B cell (primary cell): ENCODE results near the gene TMEM158. TPM values are rescaled to one million over a fixed set of nuclear protein-coding genes. Genes with fewer than 3 reads are reported as not detected.

Source experiments
- ATAC-seq: fragments of 200-7000 bp; cut with Tn5 transposase; one replicate; pipeline ENCODE4 v1.10.0; 2021; ENCODE audit warnings: low read depth, mild to moderate bottlenecking, moderate number of reproducible peaks, moderate library complexity
- CTCF ChIA-PET: fragments of 350-600 bp; sonication (Branson Sonifier 250); formaldehyde crosslinking; loops from one replicate; lab custom pipeline; 2021; ENCODE audit warnings: antibody characterized with exemption, inconsistent platforms; lab: Charles Lee
- POLR2A ChIA-PET: fragments of 350-600 bp; sonication (Branson Sonifier 250); formaldehyde crosslinking; loops from one replicate; lab custom pipeline; 2021; ENCODE audit warnings: antibody characterized with exemption; lab: Charles Lee
- DNase-seq: peaks from one replicate; pipeline ENCODE4 v3.0.0; 2013
- H2AFZ ChIP-seq: 2 replicates; pipeline ENCODE4 v1.6.1; 2012; ENCODE audit warnings: mild to moderate bottlenecking, low read depth, low read length; ENCODE audit not compliant: insufficient read depth, poor library complexity, severe bottlenecking
- H3K27ac ChIP-seq, 2 donors: 1 replicate in 1 of 2; 2 replicates in 1 of 2; pipeline ENCODE4 v1.5.1; 2012 to 2013; ENCODE audit warnings: low read length in 2 of 2, mild to moderate bottlenecking in 2 of 2, moderate library complexity in 1 of 2
- H3K27me3 ChIP-seq, 4 experiments: fragments of 200-600 bp in 1 of 4; sonication (generic) in 1 of 4; replicated peaks in 1 of 4; 1 replicate in 2 of 4; 2 replicates in 2 of 4; pipeline versions ENCODE4 v1.6.1 to v1.7.0; 2013 to 2016; ENCODE audit warnings: low read length in 3 of 4, mild to moderate bottlenecking in 2 of 4, mixed read lengths in 1 of 4, moderate library complexity in 1 of 4; ENCODE audit not compliant: insufficient read depth in 4 of 4, control insufficient read depth in 3 of 4; ENCODE audit errors: control extremely low read depth in 1 of 4
- H3K36me3 ChIP-seq, 2 experiments: replicated peaks in 1 of 2; 1 replicate in 1 of 2; 2 replicates in 1 of 2; pipeline versions ENCODE4 v1.6.1 to v1.7.1; 2013; ENCODE audit warnings: low read length in 1 of 2; ENCODE audit not compliant: insufficient read depth in 2 of 2, control insufficient read depth in 1 of 2; ENCODE audit errors: control extremely low read depth in 1 of 2, extremely low read depth in 1 of 2
- H3K4me1 ChIP-seq, 2 donors: fragments of 200-600 bp in 1 of 2; sonication (generic) in 1 of 2; 1 replicate in 1 of 2; 2 replicates in 1 of 2; pipeline versions ENCODE4 v1.5.1 to v1.6.1; 2013 to 2017; ENCODE audit warnings: low read length in 2 of 2; ENCODE audit not compliant: control insufficient read depth in 2 of 2, insufficient read depth in 2 of 2
- H3K4me2 ChIP-seq: replicated peaks from 2 replicates; pipeline ENCODE3; 2012; ENCODE audit warnings: mild to moderate bottlenecking, low read depth, low read length; ENCODE audit not compliant: poor library complexity, severe bottlenecking
- H3K4me3 ChIP-seq, 5 experiments: fragments of 200-600 bp in 1 of 5; sonication (generic) in 1 of 5; 1 replicate in 3 of 5; 2 replicates in 2 of 5; pipeline versions ENCODE4 v1.5.1 to v1.7.0; 2011 to 2016; ENCODE audit warnings: low read length in 4 of 5, mild to moderate bottlenecking in 4 of 5, low read depth in 2 of 5, control low read depth in 1 of 5, moderate library complexity in 1 of 5; ENCODE audit not compliant: insufficient read depth in 1 of 5; ENCODE audit errors: control extremely low read depth in 1 of 5, extremely low read depth in 1 of 5
- H3K79me2 ChIP-seq: fragments of 200-600 bp; sonication (generic); one replicate; pipeline ENCODE4 v1.6.0; 2016; ENCODE audit warnings: low read length; ENCODE audit not compliant: control insufficient read depth, insufficient read depth
- H3K9ac ChIP-seq: fragments of 200-600 bp; sonication (generic); 2 replicates; pipeline ENCODE4 v1.6.1; 2017; ENCODE audit warnings: mild to moderate bottlenecking, low read length, moderate library complexity
- H3K9me3 ChIP-seq, 3 donors: one replicate each; pipeline versions ENCODE4 v1.6.1 to v1.7.1; 2013; ENCODE audit warnings: low read length in 2 of 3; ENCODE audit not compliant: control insufficient read depth in 2 of 3, insufficient read depth in 1 of 3; ENCODE audit errors: control extremely low read depth in 1 of 3
- H4K20me1 ChIP-seq: 2 replicates; pipeline ENCODE4 v1.6.0; 2012; ENCODE audit warnings: mild to moderate bottlenecking, low read length; ENCODE audit not compliant: insufficient read depth, control insufficient read depth, poor library complexity, severe bottlenecking
- H3K27ac Mint-ChIP-seq: one replicate; pipeline ENCODE4 v1.8.0; 2021; ENCODE audit warnings: mixed read lengths
- H3K27me3 Mint-ChIP-seq: one replicate; pipeline ENCODE4 v1.8.0; 2021; ENCODE audit warnings: mixed read lengths
- H3K4me1 Mint-ChIP-seq: one replicate; pipeline ENCODE4 v1.8.0; 2021; ENCODE audit warnings: mixed read lengths
- H3K4me3 Mint-ChIP-seq: one replicate; pipeline ENCODE4 v1.8.0; 2021; ENCODE audit warnings: mixed read lengths
- H3K9me3 Mint-ChIP-seq: one replicate; pipeline ENCODE4 v1.8.0; 2022; ENCODE audit warnings: mixed read lengths; ENCODE audit not compliant: insufficient read depth
- CTCF ChIP-seq: fragments of 200-600 bp; IDR thresholded peaks from one replicate; pipeline ENCODE4 v1.8.0; 2022; ENCODE audit warnings: antibody characterized with exemption, mild to moderate bottlenecking
- EZH2 ChIP-seq: IDR thresholded peaks from 2 replicates; pipeline ENCODE4 v1.6.1; 2012; ENCODE audit warnings: borderline replicate concordance, low read depth, mild to moderate bottlenecking, moderate library complexity, low read length; ENCODE audit not compliant: insufficient read depth, poor library complexity, severe bottlenecking
- WGBS: methylation state at CpG from one replicate; pipeline ENCODE4 v1.1.5; 2013; ENCODE audit warnings: missing lambda C conversion rate; ENCODE audit not compliant: insufficient coverage; 5-methylcytosine and 5-hydroxymethylcytosine counted together
- intact Hi-C: fragments of 100-400 bp; cut with micrococcal nuclease; formaldehyde crosslinking; loops from one replicate; pipeline ENCODE4 v1.10.0; 2022
- polyA plus RNA-seq: library from polyadenylated mRNA; depleted of rRNA; stranded (reverse); fragments of >200 nt; gene quantifications from 2 replicates; pipeline ENCODE4 v1.2.3, GENCODE V29; 2012
- total RNA-seq, 2 donors: library from RNA; stranded (reverse); fragments of 120-200 nt in 1 of 2; gene quantifications; 1 replicate in 1 of 2; 2 replicates in 1 of 2; pipeline versions ENCODE4 v1.2.3 to v1.2.4, GENCODE V29; 2013 to 2022

TMEM158 gene
- total and polyA plus RNA-seq, 2 donors (not counting 1 experiment from before 2014, with no cell fraction given) = not detected

- peaks cover 16% of the 10 kb centered on the region for H3K27me3 Mint-ChIP-seq
- ChIA-PET POLR2A (no interaction called here), CTCF (no interaction called here)
- H3K27ac ChIP-seq = no peak overlapping the region
- H3K27me3 ChIP-seq = peaks cover 0 to 6% (median 0%) of the 10 kb centered on the region in 4 experiments
- no peaks in the 10 kb centered on the region for H3K4me1 Mint-ChIP-seq
- no peak overlapping the region for H3K9ac ChIP-seq
- H3K9me3 Mint-ChIP-seq = no peaks in the 10 kb centered on the region
- TF ChIP-seq CTCF = no peak
- no peak for TF ChIP-seq EZH2
- DNase-seq (no peak), ATAC-seq (no peak)
- H2AFZ ChIP-seq = no peak overlapping the region
- H3K27ac Mint-ChIP-seq = no peak overlapping the region
- no peak overlapping the region for H3K4me3 ChIP-seq
- H3K79me2 ChIP-seq = no peaks in the 10 kb centered on the region
- intact Hi-C loops = no loop called here
- no peak overlapping the region for H3K4me3 Mint-ChIP-seq
- 74% methylated on average over 2 of the region's 3 CpGs for WGBS
- H3K4me1 ChIP-seq = no peaks in the 10 kb centered on the region
- no peaks in the 10 kb centered on the region for H3K9me3 ChIP-seq
- no peak overlapping the region for H3K4me2 ChIP-seq
- no peaks in the 10 kb centered on the region for H3K36me3 ChIP-seq
- no peaks in the 10 kb centered on the region for H4K20me1 ChIP-seq
These were observed 34.1 kb downstream of the TMEM158 start for GRCh38 chr3:45191924-45192417.

GRCh38 chr3:45191424-45191823, 34.7 kb downstream of the TMEM158 start:
- Histone ChIP-seq H3K4me3 (no peak overlapping the region), H3K4me1 (no peaks in the 10 kb centered on the region), H3K4me2 (no peak overlapping the region), H2AFZ (no peak overlapping the region), H3K27me3 (peaks cover 0 to 3% (median 0%) of the 10 kb centered on the region in 4 experiments), H3K36me3 (no peaks in the 10 kb centered on the region), H4K20me1 (no peaks in the 10 kb centered on the region), H3K9me3 (no peaks in the 10 kb centered on the region), H3K27ac (no peak overlapping the region), H3K9ac (no peak overlapping the region), H3K79me2 (no peaks in the 10 kb centered on the region)
- Mint-ChIP-seq H3K27ac (no peak overlapping the region), H3K27me3 (peaks cover 10% of the 10 kb centered on the region), H3K4me3 (no peak overlapping the region), H3K4me1 (no peaks in the 10 kb centered on the region), H3K9me3 (no peaks in the 10 kb centered on the region)
- ATAC-seq (no peak), DNase-seq (no peak)
- TF ChIP-seq EZH2 (no peak), CTCF (no peak)
- 90% methylated on average over 2 of the region's 4 CpGs for WGBS
- ChIA-PET CTCF (no interaction called here), POLR2A (no interaction called here)
- intact Hi-C loops = no loop called here
